ENCODE results near the gene TCEA3.
"Not testable (repeated sequence)": the region's sequence is repeated elsewhere in the genome, so short reads cannot be mapped to it uniquely, and the experiment has no call there.

Gene TCEA3

GRCh38 chr1:23383577-23384311 is 40.8 kb downstream of the TCEA3 start:
- Histone ChIP-seq H3K4me1 (ENCODE audit: insufficient read depth, low read length) (no peaks in the 10 kb centered on the region), H3K36me3 (ENCODE audit: insufficient read depth, low read length) (no peaks in the 10 kb centered on the region), H3K9me3 (ENCODE audit: control insufficient read depth, insufficient read depth, low read length) (no peaks in the 10 kb centered on the region), H3K9ac (ENCODE audit: low read depth, low read length) (no peak overlapping the region)

GRCh38 chr1:23381233-23381885 is 43.2 kb downstream of the TCEA3 start:
- Histone ChIP-seq H3K9ac (ENCODE audit: low read depth, low read length) (no peak overlapping the region), H3K4me1 (ENCODE audit: insufficient read depth, low read length) (peaks cover 3% of the 10 kb centered on the region; the same call in 1 of the 2 replicates), H3K9me3 (ENCODE audit: control insufficient read depth, insufficient read depth, low read length) (no peaks in the 10 kb centered on the region), H3K36me3 (ENCODE audit: insufficient read depth, low read length) (no peaks in the 10 kb centered on the region)

- H3K4me1 ChIP-seq (ENCODE audit: insufficient read depth, low read length): peaks cover 3% of the 10 kb centered on the region; the same call in 1 of the 2 replicates
- H3K36me3 ChIP-seq (ENCODE audit: insufficient read depth, low read length): no peaks in the 10 kb centered on the region
- H3K9ac ChIP-seq (ENCODE audit: low read depth, low read length): no peak overlapping the region
- H3K9me3 ChIP-seq (ENCODE audit: control insufficient read depth, insufficient read depth, low read length): no peaks in the 10 kb centered on the region
Observed at GRCh38 chr1:23380719-23381118, 43.8 kb downstream of the TCEA3 start.

GRCh38 chr1:23380236-23380635 is 44.3 kb downstream of the TCEA3 start:
- not testable (repeated sequence) for H3K4me1 ChIP-seq (ENCODE audit: insufficient read depth, low read length); H3K9me3 ChIP-seq (ENCODE audit: control insufficient read depth, insufficient read depth, low read length); H3K36me3 ChIP-seq (ENCODE audit: insufficient read depth, low read length); H3K9ac ChIP-seq (ENCODE audit: low read depth, low read length)

GRCh38 chr1:23376890-23377811 is 47.4 kb downstream of the TCEA3 start:
- H3K9me3 ChIP-seq (ENCODE audit: control insufficient read depth, insufficient read depth, low read length): no peaks in the 10 kb centered on the region
- H3K4me1 ChIP-seq (ENCODE audit: insufficient read depth, low read length): peaks cover 14% of the 10 kb centered on the region
- no peak overlapping the region for H3K9ac ChIP-seq (ENCODE audit: low read depth, low read length)
- no peaks in the 10 kb centered on the region for H3K36me3 ChIP-seq (ENCODE audit: insufficient read depth, low read length)

- not testable (repeated sequence) for H3K9me3 ChIP-seq (ENCODE audit: control insufficient read depth, insufficient read depth, low read length); H3K36me3 ChIP-seq (ENCODE audit: insufficient read depth, low read length); H3K9ac ChIP-seq (ENCODE audit: low read depth, low read length)
- H3K4me1 ChIP-seq (ENCODE audit: insufficient read depth, low read length): peaks cover 34% of the 10 kb centered on the region
Observed at GRCh38 chr1:23374079-23374735, 50.3 kb downstream of the TCEA3 start.

- no peaks in the 10 kb centered on the region for H3K9me3 ChIP-seq (ENCODE audit: control insufficient read depth, insufficient read depth, low read length)
- H3K9ac ChIP-seq (ENCODE audit: low read depth, low read length): no peak overlapping the region
- H3K4me1 ChIP-seq (ENCODE audit: insufficient read depth, low read length): peaks cover 32% of the 10 kb centered on the region
- H3K36me3 ChIP-seq (ENCODE audit: insufficient read depth, low read length): no peaks in the 10 kb centered on the region
Observed at GRCh38 chr1:23371987-23372880, 52.3 kb downstream of the TCEA3 start.

GRCh38 chr1:23370709-23371584 is 53.6 kb downstream of the TCEA3 start:
- Histone ChIP-seq H3K9ac (ENCODE audit: low read depth, low read length) (no peak overlapping the region; the same call in 1 of the 2 replicates), H3K36me3 (ENCODE audit: insufficient read depth, low read length) (no peaks in the 10 kb centered on the region), H3K4me1 (ENCODE audit: insufficient read depth, low read length) (peaks cover 31% of the 10 kb centered on the region), H3K9me3 (ENCODE audit: control insufficient read depth, insufficient read depth, low read length) (no peaks in the 10 kb centered on the region)

GRCh38 chr1:23370330-23370708 is 54.2 kb downstream of the TCEA3 start:
- H3K36me3 ChIP-seq (ENCODE audit: insufficient read depth, low read length): no peaks in the 10 kb centered on the region
- no peak overlapping the region for H3K9ac ChIP-seq (ENCODE audit: low read depth, low read length)
- H3K4me1 ChIP-seq (ENCODE audit: insufficient read depth, low read length): peaks cover 31% of the 10 kb centered on the region
- no peaks in the 10 kb centered on the region for H3K9me3 ChIP-seq (ENCODE audit: control insufficient read depth, insufficient read depth, low read length)

GRCh38 chr1:23369335-23370013 is 55.1 kb downstream of the TCEA3 start, which contains the start of gene ZNF436:
TSS of gene ZNF436 (minus strand) at chr1:23369836. CDS start at chr1:23368005, 1,831 bp downstream.
- Histone ChIP-seq H3K9me3 (ENCODE audit: control insufficient read depth, insufficient read depth, low read length) (no peaks in the 10 kb centered on the region), H3K9ac (ENCODE audit: low read depth, low read length) (peak within 1 kb of the TSS; percentile 95)

GRCh38 chr1:23368562-23369334 is 55.8 kb downstream of the TCEA3 start:
- Histone ChIP-seq H3K4me1 (ENCODE audit: insufficient read depth, low read length) (peaks cover 27% of the 10 kb centered on the region), H3K9me3 (ENCODE audit: control insufficient read depth, insufficient read depth, low read length) (no peaks in the 10 kb centered on the region), H3K36me3 (ENCODE audit: insufficient read depth, low read length) (no peaks in the 10 kb centered on the region), H3K9ac (ENCODE audit: low read depth, low read length) (peak overlapping the region; percentile 95)

More at GRCh38 chr1:23369335-23370013, 55.1 kb downstream of the TCEA3 start, which contains the start of gene ZNF436:
- Histone ChIP-seq H3K36me3 (ENCODE audit: insufficient read depth, low read length) (no peaks in the 10 kb centered on the region), H3K4me1 (ENCODE audit: insufficient read depth, low read length) (peaks cover 31% of the 10 kb centered on the region)
